ENCODE data around the gene DRAXIN.

DRAXIN gene

DNA sequence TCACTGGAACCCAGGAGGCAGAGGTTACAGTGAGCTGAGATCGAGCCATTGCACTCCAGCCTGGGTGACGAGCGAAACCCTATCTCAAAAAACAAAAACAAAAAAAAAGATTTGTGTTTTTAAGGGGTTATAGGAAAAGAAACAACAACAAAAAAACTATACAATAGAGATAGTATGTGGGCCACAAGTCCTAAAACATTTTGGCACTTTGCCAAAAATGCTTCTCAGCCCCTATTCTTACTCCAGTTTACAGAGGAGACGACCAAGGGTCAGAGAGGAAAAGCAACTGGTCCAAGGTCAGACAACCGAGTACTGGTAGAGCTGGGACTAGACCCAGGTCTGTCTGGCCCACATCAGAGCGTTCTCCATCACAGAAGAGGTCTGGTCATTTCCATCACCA, 33.9 kb upstream of the DRAXIN start:
- no peak for DNase-seq (ENCODE audit: extremely low read depth, low read depth)
- TF ChIP-seq, protein P1, sequence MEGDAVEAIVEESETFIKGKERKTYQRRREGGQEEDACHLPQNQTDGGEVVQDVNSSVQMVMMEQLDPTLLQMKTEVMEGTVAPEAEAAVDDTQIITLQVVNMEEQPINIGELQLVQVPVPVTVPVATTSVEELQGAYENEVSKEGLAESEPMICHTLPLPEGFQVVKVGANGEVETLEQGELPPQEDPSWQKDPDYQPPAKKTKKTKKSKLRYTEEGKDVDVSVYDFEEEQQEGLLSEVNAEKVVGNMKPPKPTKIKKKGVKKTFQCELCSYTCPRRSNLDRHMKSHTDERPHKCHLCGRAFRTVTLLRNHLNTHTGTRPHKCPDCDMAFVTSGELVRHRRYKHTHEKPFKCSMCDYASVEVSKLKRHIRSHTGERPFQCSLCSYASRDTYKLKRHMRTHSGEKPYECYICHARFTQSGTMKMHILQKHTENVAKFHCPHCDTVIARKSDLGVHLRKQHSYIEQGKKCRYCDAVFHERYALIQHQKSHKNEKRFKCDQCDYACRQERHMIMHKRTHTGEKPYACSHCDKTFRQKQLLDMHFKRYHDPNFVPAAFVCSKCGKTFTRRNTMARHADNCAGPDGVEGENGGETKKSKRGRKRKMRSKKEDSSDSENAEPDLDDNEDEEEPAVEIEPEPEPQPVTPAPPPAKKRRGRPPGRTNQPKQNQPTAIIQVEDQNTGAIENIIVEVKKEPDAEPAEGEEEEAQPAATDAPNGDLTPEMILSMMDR (IDR thresholded peaks at IDR 0.05; ENCODE audit: low read depth, low read length), result no peak

DNA sequence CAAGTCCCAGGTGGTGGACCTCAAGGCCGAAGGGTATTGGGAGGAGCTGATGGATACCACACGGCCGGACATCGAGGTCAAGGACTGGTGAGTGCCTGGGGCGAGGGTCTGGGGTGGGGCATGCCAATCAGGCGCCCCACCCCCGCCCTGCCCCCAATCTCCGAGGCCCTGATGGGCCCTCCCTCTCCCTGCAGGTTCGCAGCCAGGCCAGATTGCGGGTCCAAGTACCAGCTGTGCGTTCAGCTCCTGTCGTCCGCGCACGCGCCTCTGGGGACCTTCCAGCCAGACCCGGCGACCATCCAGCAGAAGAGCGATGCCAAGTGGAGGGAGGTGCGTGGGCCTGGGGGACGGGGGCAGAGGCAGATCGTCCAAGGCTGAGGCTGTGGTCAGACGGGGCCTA, 33.0 kb upstream of the DRAXIN start:
- no peak for DNase-seq (ENCODE audit: extremely low read depth, low read depth)
- TF ChIP-seq, protein P1 (IDR thresholded peaks at IDR 0.05; ENCODE audit: low read depth, low read length), result no peak

DNA sequence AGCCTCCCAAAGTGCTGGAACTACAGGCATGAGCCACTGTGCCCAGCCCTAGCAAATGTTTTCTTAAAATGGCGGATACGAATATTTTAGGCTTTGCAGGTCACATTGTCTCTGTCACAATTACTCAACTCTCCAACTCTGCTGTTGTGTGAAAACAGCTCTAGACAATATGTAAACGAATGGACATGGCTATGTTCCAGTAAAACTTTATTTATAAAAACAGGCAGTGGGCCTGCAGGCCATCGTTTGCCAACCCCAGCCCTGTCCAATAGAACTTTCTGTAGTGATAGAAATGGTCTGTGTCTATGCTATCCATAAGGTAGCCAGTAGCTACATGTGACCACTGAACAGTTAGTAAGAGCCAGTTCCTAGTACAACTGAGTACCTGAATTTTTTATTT, 31.8 kb upstream of the DRAXIN start:
- TF ChIP-seq, protein P1 (IDR thresholded peaks at IDR 0.05; ENCODE audit: low read depth, low read length), result no peak

DNA sequence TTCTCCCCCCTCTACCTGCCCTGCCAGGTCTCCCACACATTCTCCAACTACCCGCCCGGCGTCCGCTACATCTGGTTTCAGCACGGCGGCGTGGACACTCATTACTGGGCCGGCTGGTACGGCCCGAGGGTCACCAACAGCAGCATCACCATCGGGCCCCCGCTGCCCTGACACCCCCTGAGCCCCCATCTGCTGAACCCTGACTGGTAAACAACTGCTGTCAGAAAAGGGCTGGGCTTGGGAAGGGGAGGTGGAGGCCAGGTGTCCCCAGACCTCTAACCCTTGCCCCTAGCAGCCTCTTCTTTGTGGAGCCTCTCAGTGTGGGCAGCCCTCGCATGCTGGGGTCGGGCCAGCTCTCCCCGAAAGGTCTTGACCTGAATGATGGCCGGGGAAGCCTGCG, 30.4 kb upstream of the DRAXIN start:
- TF ChIP-seq, protein P1 (IDR thresholded peaks at IDR 0.05; ENCODE audit: low read depth, low read length), result no peak
- DNase-seq (ENCODE audit: extremely low read depth, low read depth), result no peak

More for the DNA sequence above, 31.8 kb upstream of the DRAXIN start:
- no peak for DNase-seq (ENCODE audit: extremely low read depth, low read depth)

DNA sequence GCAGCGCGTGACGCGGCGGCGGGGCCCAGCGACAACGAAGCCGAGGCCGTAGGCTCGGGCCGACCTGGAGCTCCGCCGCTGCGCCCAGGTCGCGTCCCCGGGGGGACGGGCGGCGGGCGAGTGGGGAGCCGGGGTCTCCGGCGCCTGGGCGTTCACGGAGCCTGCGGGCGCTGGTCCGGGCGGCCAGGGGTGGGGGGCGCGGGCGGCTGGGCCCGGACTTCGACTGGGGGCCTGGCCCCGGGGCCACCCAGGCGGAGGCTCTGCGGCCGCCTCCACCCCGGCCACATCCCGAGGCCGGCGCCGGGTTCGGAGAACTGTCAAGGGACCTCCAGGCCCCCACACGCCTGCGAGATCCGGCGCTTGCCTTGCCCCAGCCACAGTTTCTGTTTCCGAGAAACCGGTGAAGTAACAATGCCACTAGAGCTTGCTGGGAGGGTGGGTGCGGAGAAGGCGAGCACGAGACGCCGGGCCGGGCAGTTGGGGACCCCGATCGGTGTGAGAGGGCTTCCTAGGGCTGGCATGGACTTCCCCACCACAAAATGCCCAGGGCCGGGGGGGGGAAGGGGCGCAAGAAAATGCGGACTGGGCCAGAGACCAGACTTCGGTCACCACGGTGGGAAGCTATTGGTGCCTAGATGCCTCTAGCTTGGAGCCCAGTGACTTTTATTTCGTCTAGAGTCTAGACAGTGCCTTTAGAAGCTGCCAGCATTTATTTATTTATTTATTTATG, 27.0 kb upstream of the DRAXIN start:
- no peak for DNase-seq (ENCODE audit: extremely low read depth, low read depth)
- TF ChIP-seq, protein P1 (IDR thresholded peaks at IDR 0.05; ENCODE audit: low read depth, low read length), result no peak

DNA sequence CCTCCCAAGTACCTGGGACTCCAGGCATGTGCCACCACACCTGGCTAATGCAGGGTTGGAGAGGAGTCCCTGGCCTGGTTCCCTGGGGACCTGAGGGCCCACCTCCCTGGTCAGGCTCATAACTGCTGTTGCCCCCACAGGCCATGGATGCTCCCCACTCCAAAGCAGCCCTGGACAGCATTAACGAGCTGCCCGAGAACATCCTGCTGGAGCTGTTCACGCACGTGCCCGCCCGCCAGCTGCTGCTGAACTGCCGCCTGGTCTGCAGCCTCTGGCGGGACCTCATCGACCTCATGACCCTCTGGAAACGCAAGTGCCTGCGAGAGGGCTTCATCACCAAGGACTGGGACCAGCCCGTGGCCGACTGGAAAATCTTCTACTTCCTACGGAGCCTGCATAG, 23.0 kb upstream of the DRAXIN start:
- TF ChIP-seq, protein P1 (IDR thresholded peaks at IDR 0.05; ENCODE audit: low read depth, low read length), result no peak
- DNase-seq (ENCODE audit: extremely low read depth, low read depth), result no peak

DNA sequence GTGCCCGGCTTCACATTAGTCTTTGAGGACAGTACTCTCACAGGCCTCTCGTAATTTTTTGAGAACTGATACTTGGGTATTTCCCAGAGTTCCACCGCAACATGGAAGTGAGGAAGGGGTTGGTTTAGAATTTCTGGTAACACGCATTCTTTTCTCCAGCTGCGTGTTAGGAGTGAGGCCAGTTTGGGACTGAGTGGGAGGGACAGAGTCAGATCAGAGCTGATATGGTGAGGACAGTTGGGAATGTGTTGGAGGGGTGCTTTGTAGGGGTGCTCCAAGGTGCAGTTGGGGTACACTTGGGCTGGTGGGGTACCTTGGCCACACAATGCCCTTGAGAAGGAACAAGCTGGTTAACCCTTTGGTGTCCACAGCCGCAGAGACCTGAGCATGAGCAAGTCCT, 20.8 kb upstream of the DRAXIN start:
- DNase-seq (ENCODE audit: extremely low read depth, low read depth), result no peak

More for the DNA sequence above, 20.8 kb upstream of the DRAXIN start:
- TF ChIP-seq, protein P1 (IDR thresholded peaks at IDR 0.05; ENCODE audit: low read depth, low read length), result no peak

All from AG09319 (cell line).